Right lobe of liver (tissue), 6 donors: ENCODE data around the gene NF1. TPM values are rescaled to one million over a fixed set of nuclear protein-coding genes. Genes with fewer than 3 reads are reported as not detected.

Source experiments
- ATAC-seq, 4 donors: fragments of 200-7000 bp; cut with Tn5 transposase; one replicate each; pipeline ENCODE4 v1.9.1; 2020; ENCODE audit warnings: mild to moderate bottlenecking in 4 of 4, moderate library complexity in 4 of 4
- DNase-seq, 3 donors: peaks; one replicate each; pipeline ENCODE4 v3.0.0-alpha.2; 2020
- H3K27ac ChIP-seq, 3 donors: fragments of 200-600 bp; one replicate each; pipeline ENCODE4 v1.8.0; 2022
- H3K27me3 ChIP-seq, 2 donors: fragments of 200-600 bp; one replicate each; pipeline ENCODE4 v1.8.0; 2022
- H3K36me3 ChIP-seq, 4 donors: fragments of 200-600 bp; sonication (generic) in 1 of 4; one replicate each; pipeline versions ENCODE4 v1.5.1 to v1.8.0; 2017 to 2022; ENCODE audit warnings: control low read depth in 1 of 4
- H3K4me1 ChIP-seq, 4 donors: fragments of 200-600 bp; sonication (generic) in 1 of 4; one replicate each; pipeline versions ENCODE4 v1.5.1 to v1.8.0; 2017 to 2022; ENCODE audit warnings: control low read depth in 1 of 4
- H3K4me3 ChIP-seq, 3 donors: fragments of 200-600 bp; one replicate each; pipeline ENCODE4 v1.8.0; 2022
- H3K9me3 ChIP-seq, 4 donors: fragments of 200-600 bp; sonication (generic) in 1 of 4; one replicate each; pipeline versions ENCODE4 v1.5.1 to v1.8.0; 2017 to 2022; ENCODE audit warnings: control low read depth in 1 of 4
- POLR2A ChIP-seq: fragments of 450-650 bp; IDR thresholded peaks from one replicate; pipeline ENCODE4 v1.6.1; 2017; ENCODE audit warnings: antibody characterized with exemption, mild to moderate bottlenecking
- WGBS: methylation state at CpG from one replicate; pipeline ENCODE4 v1.1.6; 2018; ENCODE audit warnings: low coverage, low lambda C conversion rate; ENCODE audit not compliant: insufficient coverage; ENCODE audit errors: missing lambda C conversion rate; 5-methylcytosine and 5-hydroxymethylcytosine counted together
- intact Hi-C, 2 donors: fragments of 100-400 bp; cut with DNase I; formaldehyde crosslinking; loops; one replicate each; pipeline versions ENCODE4 v1.11.2 to v1.14.1; 2022
- total RNA-seq, 6 experiments: library from RNA; depleted of rRNA in 2 of 6; stranded (reverse); fragments of >200 nt in 2 of 6; fragmentation: NEBNext Ultra II Directional in 3 of 6; extraction: Animal tissue kit (Norgen Biotek cat#: 25700) in 3 of 6; gene quantifications; one replicate each; pipeline versions ENCODE4 v1.1.0 to v1.2.4, GENCODE V29; 2016 to 2023
- TF ChIP-seq, protein P1 (sequence below), 4 donors: fragments of 200-600 bp in 3 of 4; fragments of 450-650 bp in 1 of 4; IDR thresholded peaks; one replicate each; pipeline versions ENCODE4 v1.5.1 to v1.8.0; 2016 to 2022; ENCODE audit warnings: antibody characterized with exemption in 4 of 4, mild to moderate bottlenecking in 2 of 4
- donor health status: DM: no; HTN: yes; CAD: no.
- donor health status: DM: no; HTN: no; CAD: no.
- donor health status: DM: no; HTN: no; CAD: no.
- donor health status: DM: no; HTN: yes; CAD: no.
- donor health status: DM: no; HTN: yes; CAD: no.

Gene NF1
- total RNA-seq, 6 experiments from 2014 or later = 26.6 to 35.3 (median 30.0) TPM

DNA sequence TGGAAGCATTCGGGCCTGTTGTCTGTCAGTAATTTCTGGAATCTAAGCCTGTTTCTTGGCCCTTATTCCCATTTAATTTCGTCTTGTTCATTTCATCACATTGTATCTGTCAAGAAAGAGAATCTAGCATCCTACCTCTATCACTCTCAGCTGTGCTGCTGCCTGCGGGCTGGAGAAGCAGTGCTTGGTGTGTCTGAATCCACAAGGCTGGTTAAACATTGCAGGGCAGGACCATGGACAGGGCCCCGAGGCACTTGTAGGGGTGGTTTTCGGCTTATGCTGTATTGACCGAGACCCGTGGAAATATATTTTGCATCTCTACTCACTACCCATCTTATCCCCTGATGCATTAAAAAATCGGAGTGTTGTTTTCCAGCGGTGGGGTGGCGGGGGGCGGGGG is 299.8 kb downstream of the NF1 start:
- peak in 2 of 3 donors; percentile 51 to 53 for DNase-seq
- Histone ChIP-seq H3K4me1 (peaks cover 0 to 5% (median 0%) of the 10 kb centered on the region in 4 donors), H3K4me3 (no peak overlapping the region), H3K27me3 (no peaks in the 10 kb centered on the region), H3K27ac (no peak overlapping the region), H3K36me3 (no peaks in the 10 kb centered on the region), H3K9me3 (no peaks in the 10 kb centered on the region)
- TF ChIP-seq POLR2A = no peak
- TF ChIP-seq, protein P1, sequence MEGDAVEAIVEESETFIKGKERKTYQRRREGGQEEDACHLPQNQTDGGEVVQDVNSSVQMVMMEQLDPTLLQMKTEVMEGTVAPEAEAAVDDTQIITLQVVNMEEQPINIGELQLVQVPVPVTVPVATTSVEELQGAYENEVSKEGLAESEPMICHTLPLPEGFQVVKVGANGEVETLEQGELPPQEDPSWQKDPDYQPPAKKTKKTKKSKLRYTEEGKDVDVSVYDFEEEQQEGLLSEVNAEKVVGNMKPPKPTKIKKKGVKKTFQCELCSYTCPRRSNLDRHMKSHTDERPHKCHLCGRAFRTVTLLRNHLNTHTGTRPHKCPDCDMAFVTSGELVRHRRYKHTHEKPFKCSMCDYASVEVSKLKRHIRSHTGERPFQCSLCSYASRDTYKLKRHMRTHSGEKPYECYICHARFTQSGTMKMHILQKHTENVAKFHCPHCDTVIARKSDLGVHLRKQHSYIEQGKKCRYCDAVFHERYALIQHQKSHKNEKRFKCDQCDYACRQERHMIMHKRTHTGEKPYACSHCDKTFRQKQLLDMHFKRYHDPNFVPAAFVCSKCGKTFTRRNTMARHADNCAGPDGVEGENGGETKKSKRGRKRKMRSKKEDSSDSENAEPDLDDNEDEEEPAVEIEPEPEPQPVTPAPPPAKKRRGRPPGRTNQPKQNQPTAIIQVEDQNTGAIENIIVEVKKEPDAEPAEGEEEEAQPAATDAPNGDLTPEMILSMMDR (IDR thresholded peaks at IDR 0.05) = no peak
- intact Hi-C loops = loop anchor here in 1 of 2 donors (10.0 kb wide), 1 partner anchor 60 kb away; no protein-coding TSS in a partner anchor
- WGBS = 15% methylated on average over 11 of the region's 11 CpGs
- ATAC-seq = peak in 3 of 4 donors; percentile 33 to 78 (median 74)

DNA sequence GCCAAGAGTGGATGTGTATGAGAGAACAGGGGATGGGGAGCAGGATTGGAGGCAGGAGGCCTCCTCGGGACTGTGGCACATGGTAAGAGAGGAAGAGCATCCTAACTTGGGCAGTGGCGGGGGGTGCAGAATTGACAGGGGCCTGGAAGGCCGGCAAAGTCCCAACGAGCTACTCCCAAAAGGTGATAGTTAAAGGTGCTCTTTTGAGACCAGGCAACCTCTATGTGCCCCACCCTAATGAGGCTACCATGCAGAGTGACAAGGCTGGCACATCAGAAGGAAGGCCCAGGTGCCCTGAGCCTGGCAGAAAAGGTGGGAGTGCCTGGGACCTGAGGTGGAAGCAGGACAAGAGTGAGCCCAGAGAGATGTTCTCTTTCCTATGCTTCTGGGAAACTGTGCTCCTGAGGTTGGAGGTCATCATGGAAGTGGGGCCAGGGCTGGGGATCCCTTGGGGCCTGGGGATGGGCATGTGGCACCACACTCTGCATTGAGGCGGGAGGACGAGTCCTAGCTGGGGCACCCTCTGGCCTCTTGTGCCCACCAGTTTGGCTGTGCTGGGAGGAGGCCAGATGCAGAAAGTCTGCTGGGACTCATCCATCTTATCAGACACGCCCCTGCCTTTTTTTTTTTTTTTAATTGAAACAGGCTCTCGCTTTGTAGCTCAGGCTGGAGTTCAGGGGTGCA is 302.6 kb downstream of the NF1 start:
- no peak overlapping the region for H3K27ac ChIP-seq
- intact Hi-C loops = loop anchor here in 1 of 2 donors (10.0 kb wide), 1 partner anchor 57 kb away; no protein-coding TSS in a partner anchor

DNA sequence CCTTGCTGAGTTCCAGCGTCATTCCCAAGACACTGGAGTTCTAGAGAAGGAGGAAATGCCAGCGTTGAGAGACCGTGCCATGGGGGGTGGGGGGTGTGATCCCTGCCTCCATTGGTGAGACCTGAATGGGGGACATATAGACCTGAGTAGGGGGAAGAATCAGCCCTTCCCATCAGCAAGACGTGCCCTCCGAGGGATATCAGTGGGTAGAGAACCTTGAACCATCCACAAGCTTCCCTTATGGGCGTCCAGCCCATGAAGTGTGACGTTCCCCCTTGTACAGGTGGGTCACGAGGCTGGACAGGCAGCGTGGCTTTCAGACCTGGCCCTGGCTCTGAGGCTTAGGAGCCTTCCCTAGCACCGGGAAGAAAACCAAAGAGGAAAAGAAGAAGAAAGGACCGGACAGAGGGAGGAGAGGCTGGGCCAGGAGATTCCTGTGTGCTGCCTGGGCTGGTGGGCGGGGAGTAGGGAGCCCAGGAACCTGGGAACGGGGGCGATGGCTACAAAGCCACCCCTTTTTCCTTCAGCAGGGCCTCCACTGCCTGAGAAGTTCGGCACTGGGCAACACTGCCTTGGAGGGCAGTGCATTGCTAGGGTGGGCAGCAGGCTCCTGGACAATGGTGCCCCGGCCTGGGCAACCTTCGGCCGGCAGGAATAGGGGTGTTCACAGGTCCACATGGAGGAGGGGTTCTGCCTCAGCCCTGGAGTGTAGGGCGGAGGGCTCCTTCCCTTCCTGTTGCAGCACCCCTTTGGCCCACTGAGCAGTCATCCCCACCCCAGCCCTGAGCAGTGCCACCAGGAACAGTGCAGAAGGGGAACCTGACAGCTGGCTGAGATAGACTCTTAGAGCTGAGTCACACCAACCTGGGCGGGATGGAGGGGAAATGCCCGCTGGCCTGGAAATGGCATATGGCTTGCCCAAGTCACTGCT is 303.9 kb downstream of the NF1 start:
- DNase-seq (peak in 1 of 3 donors; percentile 28), ATAC-seq (no peak)
- 67% methylated on average over 10 of the region's 21 CpGs for WGBS

More for the DNA sequence above, 302.6 kb downstream of the NF1 start:
- no peaks in the 10 kb centered on the region for H3K36me3 ChIP-seq
- H3K9me3 ChIP-seq = no peaks in the 10 kb centered on the region
- no peaks in the 10 kb centered on the region for H3K4me1 ChIP-seq
- peak in 1 of 3 donors; percentile 26 for DNase-seq
- TF ChIP-seq POLR2A = no peak
- TF ChIP-seq, protein P1 (IDR thresholded peaks at IDR 0.05) = no peak
- no peak overlapping the region for H3K4me3 ChIP-seq
- ATAC-seq = no peak
- WGBS = 50% methylated on average over 2 of the region's 8 CpGs
- no peaks in the 10 kb centered on the region for H3K27me3 ChIP-seq

DNA sequence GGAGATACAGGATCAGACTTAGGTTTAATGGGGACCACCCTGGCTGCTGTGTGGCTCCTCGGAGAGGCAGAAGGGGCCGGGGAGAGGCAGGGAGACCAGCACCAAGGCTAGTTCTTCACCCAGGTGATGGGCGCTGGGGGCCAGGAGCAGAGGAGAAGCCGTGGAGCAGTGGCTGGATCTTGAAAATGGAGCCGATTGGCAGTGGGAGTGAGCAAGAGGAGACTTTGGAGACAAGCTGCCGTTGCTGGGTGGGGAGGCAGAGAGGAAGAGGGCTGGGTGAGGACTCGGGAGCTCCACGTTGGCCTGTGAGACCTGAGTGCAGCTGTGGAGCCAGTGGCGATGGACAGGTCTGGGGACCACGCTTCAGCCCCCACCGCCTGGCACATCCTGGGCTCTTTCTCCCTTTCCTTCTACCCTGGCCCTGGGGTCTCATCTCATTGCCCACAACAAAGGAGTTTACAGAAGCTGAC is 305.7 kb downstream of the NF1 start:
- Histone ChIP-seq H3K27ac (no peak overlapping the region), H3K27me3 (no peaks in the 10 kb centered on the region), H3K4me3 (no peak overlapping the region), H3K9me3 (no peaks in the 10 kb centered on the region), H3K4me1 (no peaks in the 10 kb centered on the region), H3K36me3 (no peaks in the 10 kb centered on the region)
- DNase-seq = peak in 1 of 3 donors; percentile 29
- no peak for TF ChIP-seq POLR2A
- TF ChIP-seq, protein P1 (IDR thresholded peaks at IDR 0.05) = no peak
- no peak for ATAC-seq
- 17% methylated on average over 2 of the region's 11 CpGs for WGBS
- intact Hi-C loops = no loop called here

More for the DNA sequence above, 303.9 kb downstream of the NF1 start:
- H3K4me3 ChIP-seq = no peak overlapping the region
- intact Hi-C loops = loop anchor here in 1 of 2 donors (10.0 kb wide), 1 partner anchor 56 kb away; no protein-coding TSS in a partner anchor
- H3K36me3 ChIP-seq = no peaks in the 10 kb centered on the region
- H3K9me3 ChIP-seq = no peaks in the 10 kb centered on the region
- no peaks in the 10 kb centered on the region for H3K27me3 ChIP-seq
- H3K4me1 ChIP-seq = no peaks in the 10 kb centered on the region
- H3K27ac ChIP-seq = no peak overlapping the region
- TF ChIP-seq POLR2A = no peak
- TF ChIP-seq, protein P1 (IDR thresholded peaks at IDR 0.05) = no peak
